ENCODE results near the gene CHST8. TPM values are rescaled to one million over a fixed set of nuclear protein-coding genes. Genes with fewer than 3 reads are reported as not detected.

Gene CHST8
- total RNA-seq, 5 donors from 2014 or later (not counting 1 experiment from before 2014, with no cell fraction given): not detected

GRCh38 chr19:33620611-33621010 lies 1.1 kb upstream of the CHST8 start:
- Mint-ChIP-seq H3K36me3 (no peaks in the 10 kb centered on the region), H3K4me3 (no peak overlapping the region), H3K27me3 (peaks cover 43 to 66% of the 10 kb centered on the region in 2 donors), H3K4me1 (peaks cover 0 to 1% (median 0%) of the 10 kb centered on the region in 3 donors), H3K9me3 (no peaks in the 10 kb centered on the region), H3K27ac (no peak overlapping the region)
- no peak overlapping the region for H3K27ac ChIP-seq (ENCODE audit: low read length)
- H3K9me3 ChIP-seq: no peaks in the 10 kb centered on the region
- ChIA-PET CTCF (interaction anchor here in 1 of 2 donors (0.5 kb wide), 1 partner anchor 462 kb away, joined by 4 read pairs; no protein-coding TSS in a partner anchor), POLR2A (no interaction called here)
- no peaks in the 10 kb centered on the region for H3K4me1 ChIP-seq (ENCODE audit: control insufficient read depth in 1 of 2, extremely low read depth in 1 of 2, insufficient read depth in 2 of 2, low read length in 2 of 2)
- no peak for DNase-seq
- no peaks in the 10 kb centered on the region for H3K36me3 ChIP-seq (ENCODE audit: control insufficient read depth in 2 of 2, extremely low read depth in 1 of 2, insufficient read depth in 1 of 2, low read length in 1 of 2)
- no peak for ATAC-seq (replicated peaks in 1 of 4)
- peaks cover 2 to 68% of the 10 kb centered on the region in 2 experiments for H3K27me3 ChIP-seq (replicated peaks in 1 of 2; ENCODE audit: control insufficient read depth in 2 of 2, extremely low read depth in 1 of 2, insufficient read depth in 2 of 2, low read length in 1 of 2)
- H3K4me3 ChIP-seq (ENCODE audit: control insufficient read depth in 1 of 2, extremely low read depth in 1 of 2, low read length in 1 of 2): no peak overlapping the region
- no CpG with 5 or more reads among the region's 4 CpGs for WGBS (ENCODE audit: insufficient coverage)

- Histone ChIP-seq H3K36me3 (ENCODE audit: control insufficient read depth in 2 of 2, extremely low read depth in 1 of 2, insufficient read depth in 1 of 2, low read length in 1 of 2) (no peaks in the 10 kb centered on the region), H3K9me3 (no peaks in the 10 kb centered on the region), H3K27ac (ENCODE audit: low read length) (no peak overlapping the region), H3K4me1 (ENCODE audit: control insufficient read depth in 1 of 2, extremely low read depth in 1 of 2, insufficient read depth in 2 of 2, low read length in 2 of 2) (no peaks in the 10 kb centered on the region), H3K4me3 (ENCODE audit: control insufficient read depth in 1 of 2, extremely low read depth in 1 of 2, low read length in 1 of 2) (no peak overlapping the region), H3K27me3 (replicated peaks in 1 of 2; ENCODE audit: control insufficient read depth in 2 of 2, extremely low read depth in 1 of 2, insufficient read depth in 2 of 2, low read length in 1 of 2) (peaks cover 2 to 70% of the 10 kb centered on the region in 2 experiments)
- ATAC-seq (replicated peaks in 1 of 4): no peak
- CTCF ChIA-PET: no interaction called here
- no peaks in the 10 kb centered on the region for H3K9me3 Mint-ChIP-seq
- peaks cover 39 to 68% of the 10 kb centered on the region in 2 donors for H3K27me3 Mint-ChIP-seq
- no peak for DNase-seq
- no peak overlapping the region for H3K4me3 Mint-ChIP-seq
- WGBS (ENCODE audit: insufficient coverage): 20% methylated on average over 49 of the region's 60 CpGs
- H3K27ac Mint-ChIP-seq: no peak overlapping the region
- no peaks in the 10 kb centered on the region for H3K36me3 Mint-ChIP-seq
- H3K4me1 Mint-ChIP-seq: peaks cover 0 to 1% (median 0%) of the 10 kb centered on the region in 3 donors
- POLR2A ChIA-PET: no interaction called here
Observed at GRCh38 chr19:33621065-33621785, 528 bp upstream of the CHST8 start.

GRCh38 chr19:33622505-33622808 lies 704 bp downstream of the CHST8 start:
- ATAC-seq (replicated peaks in 1 of 4): no peak
- ChIA-PET CTCF (no interaction called here), POLR2A (no interaction called here)
- DNase-seq: no peak
- Mint-ChIP-seq H3K27ac (no peak overlapping the region), H3K4me1 (peaks cover 0 to 1% (median 0%) of the 10 kb centered on the region in 3 donors), H3K9me3 (no peaks in the 10 kb centered on the region), H3K27me3 (peaks cover 37 to 67% of the 10 kb centered on the region in 2 donors), H3K36me3 (no peaks in the 10 kb centered on the region), H3K4me3 (no peak overlapping the region)
- WGBS (ENCODE audit: insufficient coverage): 1% methylated on average over 35 of the region's 35 CpGs
- Histone ChIP-seq H3K4me1 (ENCODE audit: control insufficient read depth in 1 of 2, extremely low read depth in 1 of 2, insufficient read depth in 2 of 2, low read length in 2 of 2) (no peaks in the 10 kb centered on the region), H3K4me3 (ENCODE audit: control insufficient read depth in 1 of 2, extremely low read depth in 1 of 2, low read length in 1 of 2) (no peak overlapping the region), H3K27ac (ENCODE audit: low read length) (no peak overlapping the region), H3K9me3 (no peaks in the 10 kb centered on the region), H3K36me3 (ENCODE audit: control insufficient read depth in 2 of 2, extremely low read depth in 1 of 2, insufficient read depth in 1 of 2, low read length in 1 of 2) (no peaks in the 10 kb centered on the region), H3K27me3 (replicated peaks in 1 of 2; ENCODE audit: control insufficient read depth in 2 of 2, extremely low read depth in 1 of 2, insufficient read depth in 2 of 2, low read length in 1 of 2) (peaks cover 2 to 67% of the 10 kb centered on the region in 2 experiments)

- no peak for ATAC-seq (replicated peaks in 1 of 4)
- no peak overlapping the region for H3K4me3 Mint-ChIP-seq
- WGBS (ENCODE audit: insufficient coverage): 5% methylated on average over 55 of the region's 64 CpGs
- CTCF ChIA-PET: no interaction called here
- H3K27ac ChIP-seq (ENCODE audit: low read length): no peak overlapping the region
- no peak for DNase-seq
- no peaks in the 10 kb centered on the region for H3K9me3 Mint-ChIP-seq
- H3K27me3 Mint-ChIP-seq: peaks cover 41 to 68% of the 10 kb centered on the region in 2 donors
- no peak overlapping the region for H3K4me3 ChIP-seq (ENCODE audit: control insufficient read depth in 1 of 2, extremely low read depth in 1 of 2, low read length in 1 of 2)
- no peak overlapping the region for H3K27ac Mint-ChIP-seq
- POLR2A ChIA-PET: no interaction called here
- peaks cover 2 to 65% of the 10 kb centered on the region in 2 experiments for H3K27me3 ChIP-seq (replicated peaks in 1 of 2; ENCODE audit: control insufficient read depth in 2 of 2, extremely low read depth in 1 of 2, insufficient read depth in 2 of 2, low read length in 1 of 2)
- no peaks in the 10 kb centered on the region for H3K36me3 Mint-ChIP-seq
- no peaks in the 10 kb centered on the region for H3K36me3 ChIP-seq (ENCODE audit: control insufficient read depth in 2 of 2, extremely low read depth in 1 of 2, insufficient read depth in 1 of 2, low read length in 1 of 2)
- H3K4me1 ChIP-seq (ENCODE audit: control insufficient read depth in 1 of 2, extremely low read depth in 1 of 2, insufficient read depth in 2 of 2, low read length in 2 of 2): no peaks in the 10 kb centered on the region
- H3K4me1 Mint-ChIP-seq: peaks cover 0 to 1% (median 0%) of the 10 kb centered on the region in 3 donors
- H3K9me3 ChIP-seq: no peaks in the 10 kb centered on the region
Observed at GRCh38 chr19:33622809-33623511, 1.2 kb downstream of the CHST8 start.

- Histone ChIP-seq H3K9me3 (no peaks in the 10 kb centered on the region), H3K4me3 (ENCODE audit: control insufficient read depth in 1 of 2, extremely low read depth in 1 of 2, low read length in 1 of 2) (no peak overlapping the region), H3K27ac (ENCODE audit: low read length) (no peak overlapping the region), H3K36me3 (ENCODE audit: control insufficient read depth in 2 of 2, extremely low read depth in 1 of 2, insufficient read depth in 1 of 2, low read length in 1 of 2) (no peaks in the 10 kb centered on the region), H3K27me3 (replicated peaks in 1 of 2; ENCODE audit: control insufficient read depth in 2 of 2, extremely low read depth in 1 of 2, insufficient read depth in 2 of 2, low read length in 1 of 2) (peaks cover 2 to 68% of the 10 kb centered on the region in 2 experiments), H3K4me1 (ENCODE audit: control insufficient read depth in 1 of 2, extremely low read depth in 1 of 2, insufficient read depth in 2 of 2, low read length in 2 of 2) (no peaks in the 10 kb centered on the region)
- Mint-ChIP-seq H3K4me3 (no peak overlapping the region), H3K36me3 (no peaks in the 10 kb centered on the region), H3K27ac (no peak overlapping the region), H3K4me1 (peaks cover 0 to 1% (median 0%) of the 10 kb centered on the region in 3 donors), H3K27me3 (peaks cover 42 to 66% of the 10 kb centered on the region in 2 donors), H3K9me3 (no peaks in the 10 kb centered on the region)
- 17% methylated on average over 5 of the region's 5 CpGs for WGBS (ENCODE audit: insufficient coverage)
- ChIA-PET POLR2A (no interaction called here), CTCF (no interaction called here)
- DNase-seq: no peak
- ATAC-seq (replicated peaks in 1 of 4): no peak
Observed at GRCh38 chr19:33624586-33624985, 2.8 kb downstream of the CHST8 start.

- Histone ChIP-seq H3K4me1 (ENCODE audit: control insufficient read depth in 1 of 2, extremely low read depth in 1 of 2, insufficient read depth in 2 of 2, low read length in 2 of 2) (no peaks in the 10 kb centered on the region), H3K9me3 (no peaks in the 10 kb centered on the region), H3K27ac (ENCODE audit: low read length) (no peak overlapping the region), H3K36me3 (ENCODE audit: control insufficient read depth in 2 of 2, extremely low read depth in 1 of 2, insufficient read depth in 1 of 2, low read length in 1 of 2) (no peaks in the 10 kb centered on the region), H3K4me3 (ENCODE audit: control insufficient read depth in 1 of 2, extremely low read depth in 1 of 2, low read length in 1 of 2) (no peak overlapping the region), H3K27me3 (replicated peaks in 1 of 2; ENCODE audit: control insufficient read depth in 2 of 2, extremely low read depth in 1 of 2, insufficient read depth in 2 of 2, low read length in 1 of 2) (peaks cover 0 to 55% of the 10 kb centered on the region in 2 experiments)
- ATAC-seq (replicated peaks in 1 of 4): no peak
- H3K9me3 Mint-ChIP-seq: no peaks in the 10 kb centered on the region
- H3K27me3 Mint-ChIP-seq: peaks cover 29 to 62% of the 10 kb centered on the region in 2 donors
- H3K4me1 Mint-ChIP-seq: no peaks in the 10 kb centered on the region
- no peak for DNase-seq
- no peak overlapping the region for H3K27ac Mint-ChIP-seq
- WGBS (ENCODE audit: insufficient coverage): no CpG with 5 or more reads among the region's 5 CpGs
- ChIA-PET CTCF (interaction anchor here in 1 of 2 donors (0.7 kb wide), 1 partner anchor 11 kb away, joined by 5 read pairs; no protein-coding TSS in a partner anchor), POLR2A (no interaction called here)
- H3K4me3 Mint-ChIP-seq: no peak overlapping the region
- no peaks in the 10 kb centered on the region for H3K36me3 Mint-ChIP-seq
Observed at GRCh38 chr19:33627526-33627925, 5.8 kb downstream of the CHST8 start.
